WTC11 (cell line): ENCODE data around the gene ING2. TPM values are rescaled to one million over a fixed set of nuclear protein-coding genes. Genes with fewer than 3 reads are reported as not detected.
"Not testable (repeated sequence)": the region's sequence is repeated elsewhere in the genome, so short reads cannot be mapped to it uniquely, and the experiment has no call there.

Source experiments
- ATAC-seq: fragments of 200-7000 bp; cut with Tn5 transposase; 2 replicates; pipeline ENCODE4 v1.10.0; 2021; ENCODE audit warnings: mild to moderate bottlenecking, moderate library complexity
- CTCF ChIA-PET: fragments of 300-600 bp; sonication (Branson Sonifier 250); formaldehyde crosslinking; loops from one replicate; lab custom pipeline; 2021; ENCODE audit warnings: antibody characterized with exemption; lab: Charles Lee
- POLR2A ChIA-PET: fragments of 350-600 bp; sonication (Branson Sonifier 250); formaldehyde crosslinking; loops from one replicate; lab custom pipeline; 2021; ENCODE audit warnings: antibody characterized with exemption; lab: Charles Lee
- DNase-seq: peaks from one replicate; pipeline ENCODE4 v3.0.0; 2021; ENCODE audit warnings: low spot score
- H3K27ac Mint-ChIP-seq: 2 replicates; pipeline ENCODE4 v1.8.0; 2021; ENCODE audit warnings: mixed read lengths
- H3K27me3 Mint-ChIP-seq: 2 replicates; pipeline ENCODE4 v1.8.0; 2021; ENCODE audit warnings: low read depth, mild to moderate bottlenecking, moderate library complexity, mixed read lengths
- H3K36me3 Mint-ChIP-seq: 2 replicates; pipeline ENCODE4 v1.8.0; 2021; ENCODE audit warnings: mixed read lengths
- H3K4me1 Mint-ChIP-seq: 2 replicates; pipeline ENCODE4 v1.8.0; 2022; ENCODE audit warnings: mixed read lengths
- H3K4me3 Mint-ChIP-seq: 2 replicates; pipeline ENCODE4 v1.8.0; 2021; ENCODE audit warnings: mild to moderate bottlenecking, moderate library complexity, mixed read lengths
- H3K9me3 Mint-ChIP-seq: 2 replicates; pipeline ENCODE4 v1.8.0; 2021; ENCODE audit warnings: mixed read lengths
- AR ChIP-seq: fragments of 250-450 bp; sonication (Bioruptor Pico); IDR thresholded peaks from 2 replicates; pipeline ENCODE4 v1.9.0; 2021; ENCODE audit warnings: mild to moderate bottlenecking
- ATF3 ChIP-seq: sonication (generic); formaldehyde crosslinking; conservative IDR thresholded peaks from 2 replicates; pipeline ENCODE4 v1.8.1; 2022; ENCODE audit warnings: mild to moderate bottlenecking, missing genetic modification reagents
- ATF6 ChIP-seq: sonication (generic); formaldehyde crosslinking; IDR thresholded peaks from 2 replicates; pipeline ENCODE4 v1.8.1; 2023; ENCODE audit warnings: mild to moderate bottlenecking, missing genetic modification reagents
- CREB1 ChIP-seq: sonication (generic); formaldehyde crosslinking; IDR thresholded peaks from 2 replicates; pipeline ENCODE4 v1.8.0; 2023; ENCODE audit warnings: mild to moderate bottlenecking, missing genetic modification reagents
- CREM ChIP-seq: sonication (generic); formaldehyde crosslinking; IDR thresholded peaks from 2 replicates; pipeline ENCODE4 v1.8.1; 2022; ENCODE audit warnings: mild to moderate bottlenecking, missing genetic modification reagents, moderate library complexity
- ELF4 ChIP-seq: sonication (generic); formaldehyde crosslinking; IDR thresholded peaks from 2 replicates; pipeline ENCODE4 v1.8.1; 2022; ENCODE audit warnings: low read depth, mild to moderate bottlenecking, moderate library complexity, missing genetic modification reagents
- ERG ChIP-seq: fragments of 250-450 bp; sonication (Bioruptor Pico); IDR thresholded peaks from 2 replicates; pipeline ENCODE4 v1.8.0; 2021; ENCODE audit warnings: mild to moderate bottlenecking
- IRF2 ChIP-seq: sonication (generic); formaldehyde crosslinking; IDR thresholded peaks from 2 replicates; pipeline ENCODE4 v1.8.0; 2022; ENCODE audit warnings: low read depth, missing genetic modification reagents, borderline replicate concordance
- JUN ChIP-seq: sonication (generic); formaldehyde crosslinking; IDR thresholded peaks from 2 replicates; pipeline ENCODE4 v1.8.0; 2023; ENCODE audit warnings: mild to moderate bottlenecking, missing genetic modification reagents
- KAT7 ChIP-seq: sonication (generic); formaldehyde crosslinking; IDR thresholded peaks from 2 replicates; pipeline ENCODE4 v1.8.1; 2023; ENCODE audit warnings: missing genetic modification reagents, mild to moderate bottlenecking, borderline replicate concordance
- NFYB ChIP-seq: sonication (generic); formaldehyde crosslinking; conservative IDR thresholded peaks from 2 replicates; pipeline ENCODE4 v1.8.0; 2022; ENCODE audit warnings: low read depth, missing genetic modification reagents
- NR2C2 ChIP-seq: sonication (generic); formaldehyde crosslinking; IDR thresholded peaks from 2 replicates; pipeline ENCODE4 v1.8.0; 2022; ENCODE audit warnings: mild to moderate bottlenecking, missing genetic modification reagents
- PREB ChIP-seq: sonication (generic); formaldehyde crosslinking; IDR thresholded peaks from 2 replicates; pipeline ENCODE4 v1.8.1; 2022; ENCODE audit warnings: mild to moderate bottlenecking, missing genetic modification reagents, moderate library complexity, borderline replicate concordance
- SOX15 ChIP-seq: fragments of 250-450 bp; sonication (Bioruptor Pico); IDR thresholded peaks from 2 replicates; pipeline ENCODE4 v1.9.0; 2021; ENCODE audit warnings: mild to moderate bottlenecking
- ZMAT4 ChIP-seq: fragments of 250-450 bp; sonication (Bioruptor Pico); IDR thresholded peaks from 2 replicates; pipeline ENCODE4 v1.9.0; 2021; ENCODE audit warnings: mild to moderate bottlenecking
- ZNF121 ChIP-seq: sonication (generic); formaldehyde crosslinking; IDR thresholded peaks from 2 replicates; pipeline ENCODE4 v1.8.0; 2023; ENCODE audit warnings: missing genetic modification reagents
- ZNF219 ChIP-seq: sonication (generic); formaldehyde crosslinking; IDR thresholded peaks from 2 replicates; pipeline ENCODE4 v1.8.0; 2023; ENCODE audit warnings: missing genetic modification reagents, mild to moderate bottlenecking, borderline replicate concordance
- ZNF281 ChIP-seq: sonication (generic); formaldehyde crosslinking; IDR thresholded peaks from 2 replicates; pipeline ENCODE4 v1.8.0; 2023; ENCODE audit warnings: mild to moderate bottlenecking, missing genetic modification reagents
- ZNF671 ChIP-seq: fragments of 250-450 bp; sonication (Bioruptor Pico); IDR thresholded peaks from 2 replicates; pipeline ENCODE4 v1.8.0; 2021; ENCODE audit warnings: mild to moderate bottlenecking
- total RNA-seq: library from RNA; stranded (reverse); gene quantifications from 3 replicates; pipeline ENCODE4 v1.2.3, GENCODE V29; 2021

Gene ING2
- total RNA-seq, 1 experiment from 2014 or later = 12.0 TPM

GRCh38 chr4:183463903-183464619 lies 40.8 kb upstream of the ING2 start:
- POLR2A ChIA-PET = not testable (repeated sequence)

GRCh38 chr4:183465879-183466278 lies 39.0 kb upstream of the ING2 start:
- H3K36me3 Mint-ChIP-seq = peaks cover 46% of the 10 kb centered on the region
- CTCF ChIA-PET, H3K27me3 Mint-ChIP-seq, ATAC-seq, POLR2A ChIA-PET, H3K27ac Mint-ChIP-seq, H3K4me3 Mint-ChIP-seq: not testable (repeated sequence)
- DNase-seq = peak; percentile 18
- peaks cover 50% of the 10 kb centered on the region for H3K9me3 Mint-ChIP-seq
- H3K4me1 Mint-ChIP-seq = peaks cover 14% of the 10 kb centered on the region

More at GRCh38 chr4:183463903-183464619, 40.8 kb upstream of the ING2 start:
- CTCF ChIA-PET = interaction anchor here (0.5 to 1.4 kb wide), 2 partner anchors 57 to 732 kb away, joined by 4 to 5 read pairs; no protein-coding TSS in a partner anchor
- Mint-ChIP-seq H3K9me3 (peaks cover 40% of the 10 kb centered on the region), H3K36me3 (peaks cover 37% of the 10 kb centered on the region), H3K4me1 (peaks cover 13% of the 10 kb centered on the region)
- not testable (repeated sequence) for H3K27me3 Mint-ChIP-seq, H3K4me3 Mint-ChIP-seq
- peak; percentile 23; the same call in 1 of the 2 replicates for TF ChIP-seq NFYB (CRISPR knock-in tag)
- TF ChIP-seq, all 79 proteins: peak for 1; not testable (repeated sequence) for 78
- not testable (repeated sequence) for DNase-seq, H3K27ac Mint-ChIP-seq, ATAC-seq

GRCh38 chr4:183467246-183467645 lies 37.6 kb upstream of the ING2 start:
- H3K27me3 Mint-ChIP-seq = no peaks in the 10 kb centered on the region
- peaks cover 46% of the 10 kb centered on the region for H3K36me3 Mint-ChIP-seq
- peaks cover 16% of the 10 kb centered on the region for H3K4me1 Mint-ChIP-seq
- peaks cover 50% of the 10 kb centered on the region for H3K9me3 Mint-ChIP-seq
- ChIA-PET POLR2A (no interaction called here), CTCF (no interaction called here)
- H3K4me3 Mint-ChIP-seq = no peak overlapping the region
- DNase-seq (no peak), ATAC-seq (no peak)
- H3K27ac Mint-ChIP-seq = no peak overlapping the region
- TF ChIP-seq IRF2 (CRISPR knock-in tag) = no peak
- TF ChIP-seq ZNF121 (CRISPR knock-in tag) = no peak
- TF ChIP-seq CREM (CRISPR knock-in tag) = no peak
- no peak for TF ChIP-seq JUN (CRISPR knock-in tag)
- no peak for TF ChIP-seq ZNF219
- TF ChIP-seq SOX15 (CRISPR knock-in tag) = no peak
- no peak for TF ChIP-seq ELF4 (CRISPR knock-in tag)
- no peak for TF ChIP-seq ZNF281 (CRISPR knock-in tag)
- no peak for TF ChIP-seq PREB (CRISPR knock-in tag)
- no peak for TF ChIP-seq ZMAT4 (CRISPR knock-in tag)
- TF ChIP-seq ZNF671 (CRISPR knock-in tag) = no peak
- no peak for TF ChIP-seq ATF6 (CRISPR knock-in tag)
- TF ChIP-seq CREB1 (CRISPR knock-in tag) = no peak
- TF ChIP-seq ATF3 (CRISPR knock-in tag) = no peak
- no peak for TF ChIP-seq AR (CRISPR knock-in tag)
- no peak for TF ChIP-seq NR2C2
- TF ChIP-seq ERG = no peak
- TF ChIP-seq KAT7 (CRISPR knock-in tag) = no peak
